Effector memory CD8-positive, alpha-beta T cell (primary cell): ENCODE results near the gene MED13L.

Source experiments
- ATAC-seq: fragments of 150-1000 bp; cut with Tn5 transposase; replicated peaks from 2 replicates; pipeline ENCODE4 v1.10.0; 2021; ENCODE audit warnings: mild to moderate bottlenecking, moderate library complexity
- DNase-seq, 3 experiments: peaks; one replicate each; pipeline ENCODE4 v3.0.0; 2021
- H3K27ac Mint-ChIP-seq, 2 donors: one replicate each; pipeline ENCODE4 v1.8.0; 2022; ENCODE audit warnings: mild to moderate bottlenecking in 2 of 2, mixed read lengths in 2 of 2, moderate library complexity in 2 of 2
- H3K27me3 Mint-ChIP-seq, 2 donors: one replicate each; pipeline ENCODE4 v1.8.0; 2022; ENCODE audit warnings: mixed read lengths in 2 of 2
- H3K36me3 Mint-ChIP-seq: one replicate; pipeline ENCODE4 v1.8.0; 2022; ENCODE audit warnings: mild to moderate bottlenecking, moderate library complexity, mixed read lengths; ENCODE audit not compliant: insufficient read depth
- H3K4me1 Mint-ChIP-seq, 2 donors: one replicate each; pipeline ENCODE4 v1.8.0; 2022; ENCODE audit warnings: low read depth in 2 of 2, mixed read lengths in 2 of 2
- H3K4me3 Mint-ChIP-seq, 2 donors: one replicate each; pipeline ENCODE4 v1.8.0; 2022; ENCODE audit warnings: mild to moderate bottlenecking in 2 of 2, mixed read lengths in 2 of 2, moderate library complexity in 2 of 2
- H3K9me3 Mint-ChIP-seq, 2 donors: one replicate each; pipeline ENCODE4 v1.8.0; 2022; ENCODE audit warnings: mixed read lengths in 2 of 2

Gene MED13L

GRCh38 chr12:115910057-115910456 is 367.4 kb downstream of the MED13L start:
- H3K9me3 Mint-ChIP-seq: no peaks in the 10 kb centered on the region
- H3K27me3 Mint-ChIP-seq: peaks cover 35 to 56% of the 10 kb centered on the region in 2 donors
- H3K4me1 Mint-ChIP-seq: no peaks in the 10 kb centered on the region

More at GRCh38 chr12:115910057-115910456, 367.4 kb downstream of the MED13L start:
- no peak for ATAC-seq
- no peak overlapping the region for H3K27ac Mint-ChIP-seq
- no peaks in the 10 kb centered on the region for H3K36me3 Mint-ChIP-seq
- no peak for DNase-seq
- H3K4me3 Mint-ChIP-seq: no peak overlapping the region
